AG08395 (cell line): ENCODE data around the gene SMURF2.
"Not testable (repeated sequence)": the region's sequence is repeated elsewhere in the genome, so short reads cannot be mapped to it uniquely, and the experiment has no call there.

Experiments
- DNase-seq: peaks from one replicate; pipeline ENCODE4 v3.0.0; 2012; ENCODE audit warnings: mixed read lengths, low spot score

SMURF2 gene

DNA sequence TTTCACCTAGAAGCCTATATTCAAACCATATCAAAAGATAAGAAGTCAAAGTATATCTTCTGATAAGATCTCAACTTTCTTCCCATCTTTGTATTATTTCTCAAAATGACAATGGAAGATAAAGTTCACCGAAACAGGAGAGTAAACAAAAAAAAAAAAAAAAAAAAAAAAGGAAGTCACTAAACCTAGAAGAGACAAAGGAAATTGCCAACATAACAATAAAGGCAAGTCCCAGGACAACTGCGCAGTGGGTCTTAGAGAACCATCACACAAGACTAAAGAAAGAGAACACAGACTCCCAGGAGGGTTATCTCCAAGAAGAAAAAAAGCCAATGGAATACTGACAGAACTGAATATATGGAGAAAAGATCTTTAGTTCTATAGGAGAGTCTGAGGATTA lies 65.7 kb downstream of the SMURF2 start:
- no peak for DNase-seq

DNA sequence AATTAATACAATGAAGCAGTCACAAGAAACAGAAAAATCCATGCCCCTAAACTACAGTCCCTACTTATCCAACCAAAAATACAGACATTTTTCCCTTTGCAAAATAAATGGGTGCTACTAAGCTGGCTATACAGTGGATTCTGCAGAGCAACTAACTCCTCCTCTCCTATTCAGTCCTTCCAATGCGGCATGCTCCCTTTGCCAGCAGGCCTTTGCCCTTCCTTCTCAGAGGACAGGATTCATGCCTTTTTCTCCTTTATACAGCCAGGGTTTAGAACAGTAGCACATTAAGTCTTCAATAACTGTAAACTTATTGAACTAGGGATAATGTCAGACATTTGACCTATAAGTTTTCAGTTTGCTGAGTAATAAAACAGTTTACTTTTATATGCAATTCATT lies 70.2 kb downstream of the SMURF2 start:
- DNase-seq, result no peak

DNA sequence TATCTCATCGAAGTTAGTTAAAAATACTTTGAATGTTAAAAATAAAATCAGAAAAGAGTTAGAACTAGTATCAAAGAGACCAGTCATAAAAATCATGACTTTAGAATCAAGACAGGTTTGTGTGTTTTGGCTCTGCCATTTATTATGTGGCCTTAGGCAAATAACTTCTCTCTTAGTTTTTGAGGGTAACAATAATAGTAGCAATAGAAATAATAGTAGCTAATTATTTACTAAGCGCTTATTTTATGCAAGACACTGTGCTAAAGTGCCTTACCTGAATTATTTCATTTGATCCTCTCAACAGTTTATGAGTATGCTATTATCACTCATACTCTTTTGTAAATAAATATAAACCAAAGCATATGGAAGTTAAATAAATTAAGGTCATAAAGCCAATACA lies 77.0 kb downstream of the SMURF2 start:
- DNase-seq, result no peak

DNA sequence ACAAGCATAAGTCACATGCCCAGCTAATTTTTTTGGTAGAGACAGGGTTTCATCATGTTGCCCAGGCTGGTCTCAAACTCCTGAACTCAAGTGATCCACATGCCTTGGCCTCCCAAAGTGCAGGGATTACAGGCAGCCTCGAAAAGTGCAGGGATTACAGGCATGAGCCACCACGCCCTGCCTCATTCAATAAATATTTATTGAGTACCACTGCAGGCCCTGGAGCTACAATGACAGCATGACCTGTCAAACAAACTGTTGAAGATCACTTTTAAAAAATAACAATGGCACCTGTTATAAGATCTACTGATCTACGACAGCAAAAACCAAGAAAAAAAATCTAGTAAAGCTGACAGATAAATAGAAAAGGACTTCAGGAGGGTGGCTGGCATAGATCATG lies 79.1 kb downstream of the SMURF2 start:
- DNase-seq, result no peak

DNA sequence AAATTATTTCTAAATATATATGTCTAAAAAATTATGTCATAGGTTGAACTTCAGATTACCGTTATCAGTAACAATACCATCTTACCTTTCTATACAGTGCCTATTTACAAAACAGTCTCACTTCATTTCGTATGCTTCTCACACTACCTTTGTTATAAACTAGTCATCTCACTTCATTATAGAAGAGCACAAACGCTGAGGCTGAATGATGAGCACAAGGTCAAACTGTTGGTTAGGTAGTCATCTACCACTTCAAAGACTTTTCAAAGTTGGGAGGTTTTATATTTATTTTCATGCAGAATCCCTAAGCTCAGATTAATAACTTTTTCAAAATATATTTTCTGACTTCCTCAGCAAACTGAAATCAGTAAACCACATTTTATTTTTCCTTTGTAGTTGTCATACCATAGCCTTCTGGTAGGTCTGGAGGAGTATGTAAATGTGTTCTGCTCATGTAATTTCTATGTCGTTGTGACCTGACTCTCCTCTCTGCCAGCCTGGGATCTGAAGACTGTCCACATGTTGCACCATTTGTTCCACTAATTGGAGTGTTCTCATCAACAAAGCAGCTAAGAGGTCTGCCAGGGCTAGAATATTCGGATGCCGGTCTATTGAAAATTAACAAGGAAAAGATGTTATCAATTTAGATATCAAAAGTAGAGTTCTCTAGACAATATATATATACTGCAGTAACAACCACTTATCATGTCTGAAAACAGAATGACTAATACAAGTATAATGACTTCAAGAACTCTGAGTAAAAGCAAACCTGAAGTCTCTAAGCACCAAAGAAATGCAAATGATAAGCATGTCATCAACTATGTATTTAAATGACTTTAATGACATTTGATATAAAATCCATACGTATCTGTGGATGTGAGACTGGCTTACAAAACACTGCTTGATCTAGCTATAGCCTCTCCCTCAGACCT lies 81.5 kb downstream of the SMURF2 start:
- DNase-seq, result no peak

DNA sequence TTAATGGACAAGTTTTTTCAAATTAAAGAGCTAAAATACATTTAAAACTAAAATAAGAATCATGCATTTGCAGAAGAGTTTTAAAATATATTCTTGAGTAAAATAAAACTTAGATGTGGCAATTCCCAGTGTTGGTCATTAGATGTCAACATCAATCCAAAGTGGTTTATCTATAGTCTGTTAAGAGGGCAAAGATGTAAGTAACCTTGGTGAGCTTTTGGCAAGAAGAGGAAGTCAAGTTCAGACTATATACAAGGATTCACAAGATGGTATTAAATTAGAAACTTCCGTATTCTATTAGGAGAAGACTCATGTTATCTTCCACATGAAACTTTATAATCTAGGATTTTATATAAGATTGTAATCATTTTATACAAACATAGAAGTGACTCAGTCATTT lies 82.2 kb downstream of the SMURF2 start:
- no peak for DNase-seq

GRCh38 chr17:64577025-64577424 lies 85.1 kb downstream of the SMURF2 start:
- not testable (repeated sequence) for DNase-seq

GRCh38 chr17:64575431-64575830 lies 86.7 kb downstream of the SMURF2 start:
- no peak for DNase-seq

DNA sequence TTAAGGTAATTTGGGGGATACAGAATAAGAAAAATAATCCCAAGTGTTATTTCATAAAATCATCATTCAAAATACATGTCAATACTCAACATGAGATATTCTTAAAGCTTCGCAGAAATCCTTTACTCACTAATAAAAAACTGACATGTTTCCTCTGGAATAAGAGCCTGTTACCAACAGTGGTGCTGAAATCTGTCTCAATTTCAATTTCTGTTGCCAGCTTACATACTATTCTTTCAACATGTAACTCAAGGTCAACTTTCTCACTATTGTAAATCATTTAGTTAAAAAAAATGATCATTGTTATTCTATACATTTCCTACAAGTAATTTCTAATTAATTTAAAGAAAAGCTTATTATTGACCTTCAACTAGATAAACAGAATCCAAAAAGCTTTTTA lies 87.5 kb downstream of the SMURF2 start:
- no peak for DNase-seq

GRCh38 chr17:64573214-64573613 lies 88.9 kb downstream of the SMURF2 start:
- DNase-seq, result no peak

DNA sequence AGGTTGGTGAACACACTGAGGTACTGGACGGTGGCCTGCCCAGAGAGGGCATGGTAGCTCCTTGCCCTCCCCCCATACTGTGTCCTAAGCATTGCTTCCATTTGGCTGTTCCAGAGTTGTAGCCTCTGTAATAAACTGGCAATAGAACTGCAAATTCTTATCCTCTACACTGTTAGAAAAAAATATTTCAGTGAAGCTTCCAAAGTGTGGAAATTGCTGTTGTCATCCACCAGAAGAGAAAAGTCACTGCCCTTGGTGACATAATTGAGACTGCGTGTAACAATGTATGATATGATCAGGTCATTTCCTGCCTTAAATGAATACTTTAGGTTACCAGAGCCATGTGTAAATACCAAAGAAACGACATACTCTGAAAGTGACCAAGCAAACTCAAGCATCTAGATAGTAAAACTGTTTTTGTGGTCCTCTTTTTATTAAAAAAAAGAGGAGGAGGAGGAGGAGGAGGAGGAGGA lies 89.4 kb downstream of the SMURF2 start:
- peak; percentile 50 for DNase-seq

DNA sequence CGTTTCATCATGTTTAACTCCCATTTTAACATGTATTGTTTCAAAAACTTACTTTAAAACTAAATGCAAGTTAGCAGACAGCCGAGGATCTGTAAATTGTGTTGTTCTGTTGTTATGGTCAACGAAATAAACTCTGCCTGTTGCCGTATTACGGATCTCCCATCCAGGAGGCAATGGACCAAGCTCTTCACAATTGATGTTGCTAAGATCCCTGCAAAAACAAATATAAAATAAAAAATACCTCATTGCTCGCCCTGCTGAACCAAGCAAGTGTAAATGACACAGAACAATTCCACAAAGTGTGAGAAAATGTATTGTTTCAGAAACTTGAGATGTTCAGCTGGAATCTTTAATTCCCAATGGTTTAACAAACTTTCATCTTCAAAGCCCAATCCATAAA lies 90.4 kb downstream of the SMURF2 start:
- no peak for DNase-seq

- DNase-seq, result no peak
Measured at GRCh38 chr17:64565563-64565962, 96.5 kb downstream of the SMURF2 start.

DNA sequence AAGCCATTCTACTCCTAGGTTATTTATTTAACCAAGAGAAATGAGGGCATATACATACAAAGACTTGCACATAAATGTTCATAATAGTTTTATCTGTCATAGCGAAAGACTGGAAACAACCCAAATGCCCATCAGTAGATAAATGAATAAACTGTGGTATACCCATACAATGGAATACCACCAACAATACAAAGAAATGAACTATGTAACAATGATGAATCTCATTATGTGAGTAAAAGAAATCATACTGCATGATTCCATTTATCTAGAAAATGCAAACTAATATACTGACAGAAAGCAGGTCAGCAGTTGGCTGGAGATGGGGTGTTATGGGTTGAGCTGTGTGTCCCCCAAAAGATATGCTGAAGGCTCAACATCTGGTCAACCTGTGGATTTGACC lies 98.0 kb downstream of the SMURF2 start:
- no peak for DNase-seq

GRCh38 chr17:64555281-64555680 lies 106.8 kb downstream of the SMURF2 start:
- no peak for DNase-seq

- no peak for DNase-seq
Measured at GRCh38 chr17:64554028-64554637, 108.0 kb downstream of the SMURF2 start.

GRCh38 chr17:64551461-64551860 lies 110.6 kb downstream of the SMURF2 start:
- no peak for DNase-seq

- DNase-seq, result no peak
Measured at GRCh38 chr17:64547319-64547718, 114.8 kb downstream of the SMURF2 start.

- DNase-seq, result no peak
Measured at GRCh38 chr17:64546716-64547115, 115.4 kb downstream of the SMURF2 start.

GRCh38 chr17:64544742-64545141 lies 117.4 kb downstream of the SMURF2 start:
- no peak for DNase-seq

GRCh38 chr17:64540118-64540776 lies 121.9 kb downstream of the SMURF2 start:
- DNase-seq, result no peak

GRCh38 chr17:64538508-64539130 lies 123.5 kb downstream of the SMURF2 start:
- DNase-seq, result no peak
